Esophagus (tissue), 2 donors: ENCODE results near the gene CPAMD8. TPM values are rescaled to one million over a fixed set of nuclear protein-coding genes. Genes with fewer than 3 reads are reported as not detected.

ENCODE experiments used
- polyA plus RNA-seq, 2 donors: library from polyadenylated mRNA; stranded (reverse); fragments of 200-250 nt; gene quantifications; one replicate each; pipeline ENCODE4 v1.2.3, GENCODE V29; 2013
- donor health status: healthy with polysubstance abuse.
- donor health status: Bipolar disorder and iron deficiency.

Gene CPAMD8
- polyA plus RNA-seq, 2 donors, result 1.0 to 1.9 TPM

Other genes with a start within 250 kb of the CPAMD8 start
- 10 to 100 TPM; 19.0 to 40.3 TPM for gene SIN3B, start 197.4 kb downstream of the CPAMD8 start, polyA plus RNA-seq
- 1 to 10 TPM in 1 of 2 donors, under 1 TPM in 1; 0.31 to 1.5 TPM for gene F2RL3, start 137.8 kb downstream of the CPAMD8 start, polyA plus RNA-seq
- gene HAUS8, start 48.6 kb upstream of the CPAMD8 start, polyA plus RNA-seq, result 1 to 10 TPM; 7.8 to 9.3 TPM
- 10 to 100 TPM; 24.2 to 41.2 TPM for gene MYO9B, start 49.0 kb upstream of the CPAMD8 start, polyA plus RNA-seq
- gene USE1, start 188.5 kb upstream of the CPAMD8 start, polyA plus RNA-seq, result 10 to 100 TPM; 32.8 to 37.7 TPM
- 10 to 100 TPM in 1 of 2 donors, 1 to 10 TPM in 1; 7.9 to 12.7 TPM for gene OCEL1, start 199.4 kb upstream of the CPAMD8 start, polyA plus RNA-seq
- 10 to 100 TPM; 33.3 to 45.5 TPM for gene NR2F6, start 219.1 kb upstream of the CPAMD8 start, polyA plus RNA-seq
- 1 to 10 TPM; 1.5 to 2.9 TPM for gene USHBP1, start 237.9 kb upstream of the CPAMD8 start, polyA plus RNA-seq
- 10 to 100 TPM; 39.1 to 52.7 TPM for gene BABAM1, start 240.6 kb upstream of the CPAMD8 start, polyA plus RNA-seq